ENCODE measurements around the gene SPON1. TPM values are rescaled to one million over a fixed set of nuclear protein-coding genes. Genes with fewer than 3 reads are reported as not detected.

The SPON1 gene
- total and polyA plus RNA-seq, 2 of the 8 experiments (the other 6 are each of a cell fraction or from before 2014, with no cell fraction given) = 1.5 to 5.4 TPM

GRCh38 chr11:14304601-14305000 lies 342.1 kb downstream of the SPON1 start:
- H3K56ac ChIP-seq (replicated peaks; ENCODE audit: insufficient read length, low read depth, low read length) = no peak overlapping the region
- H3K9ac ChIP-seq (replicated peaks in 1 of 4; ENCODE audit: extremely low read depth in 1 of 4, low read depth in 3 of 4, low read length in 3 of 4) = no peak overlapping the region
- ChIA-PET CTCF (ENCODE audit: partially characterized antibody) (interaction anchor here (0.9 to 17.5 kb wide), 18 partner anchors 10 to 604 kb away, joined by 3 to 312 read pairs (median 4); no protein-coding TSS in a partner anchor), POLR2A (ENCODE audit: partially characterized antibody) (interaction anchor here (0.8 to 3.4 kb wide), 8 partner anchors 8 to 118 kb away, joined by 3 to 12 read pairs (median 4); no protein-coding TSS in a partner anchor)
- H3K79me2 ChIP-seq (ENCODE audit: control insufficient read depth in 1 of 2, insufficient read depth in 2 of 2, low read length in 2 of 2) = peaks cover 51 to 100% of the 10 kb centered on the region in 2 experiments
- H3K9me3 ChIP-seq (ENCODE audit: insufficient read depth in 2 of 2, low read depth in 1 of 2, low read length in 1 of 2) = no peaks in the 10 kb centered on the region
- no peak overlapping the region for H2AK5ac ChIP-seq (ENCODE audit: low read depth, low read length)
- H4K91ac ChIP-seq (replicated peaks; ENCODE audit: insufficient read length, low read length) = no peak overlapping the region
- no peak overlapping the region for H2BK120ac ChIP-seq (replicated peaks; ENCODE audit: low read depth, low read length)
- no peak overlapping the region for H3K14ac ChIP-seq (ENCODE audit: insufficient read length)
- DNase-seq (ENCODE audit: low read depth in 1 of 2, low spot score in 2 of 2) (no peak), FAIRE-seq (no peak)
- no peak overlapping the region for H4K8ac ChIP-seq (ENCODE audit: extremely low read depth, insufficient read depth, low read length)
- no peak overlapping the region for H3K4ac ChIP-seq (replicated peaks; ENCODE audit: insufficient read length, low read depth, low read length)
- H4K5ac ChIP-seq (ENCODE audit: insufficient read length, low read depth, low read length) = no peak overlapping the region
- no peak for TF ChIP-seq SUZ12 (IDR thresholded peaks at IDR 0.05; ENCODE audit: low read length)
- peak in 1 of 2 experiments; percentile 43; a peak in 1 of 4 replicates for TF ChIP-seq SIN3A (conservative IDR thresholded peaks at IDR 0.05 in 1 of 2, IDR thresholded peaks at IDR 0.05 in 1 of 2; ENCODE audit: low read depth in 1 of 2, low read length in 2 of 2)
- no peak overlapping the region for H2BK5ac ChIP-seq (ENCODE audit: low read depth, low read length)
- peaks cover 6% of the 10 kb centered on the region; the same call in 1 of the 2 replicates for H3K79me1 ChIP-seq (ENCODE audit: low read depth, low read length)
- no peak overlapping the region for H2BK12ac ChIP-seq (ENCODE audit: low read depth, low read length)
- H3K27me3 ChIP-seq (replicated peaks in 1 of 4; ENCODE audit: control insufficient read depth in 3 of 4, extremely low read depth in 1 of 4, insufficient read depth in 3 of 4, low read length in 3 of 4) = no peaks in the 10 kb centered on the region
- no peaks in the 10 kb centered on the region for H3K36me3 ChIP-seq (ENCODE audit: control insufficient read depth in 2 of 4, insufficient read depth in 4 of 4, low read length in 3 of 4)
- no peak overlapping the region for H2AFZ ChIP-seq (ENCODE audit: low read length)
- H3K4me3 ChIP-seq (ENCODE audit: extremely low read depth in 1 of 4, insufficient read depth in 2 of 4, low read depth in 3 of 4, low read length in 4 of 4) = no peak overlapping the region
- peaks cover 16 to 21% of the 10 kb centered on the region in 2 experiments for H4K20me1 ChIP-seq (replicated peaks in 1 of 2; ENCODE audit: control insufficient read depth in 1 of 2, insufficient read depth in 2 of 2, low read length in 2 of 2)
- no peak overlapping the region for H3K23ac ChIP-seq (ENCODE audit: insufficient read length)
- peaks cover 0 to 26% (median 7%) of the 10 kb centered on the region in 4 experiments; a peak in 5 of 7 replicates for H3K4me1 ChIP-seq (replicated peaks in 1 of 4; ENCODE audit: control insufficient read depth in 3 of 4, insufficient read depth in 4 of 4, low read length in 3 of 4)
- H3K23me2 ChIP-seq (ENCODE audit: low read depth, low read length) = peaks cover 2% of the 10 kb centered on the region; the same call in 1 of the 2 replicates
- no peak overlapping the region for H2BK20ac ChIP-seq (ENCODE audit: low read length)
- no peak overlapping the region for H2BK15ac ChIP-seq (ENCODE audit: low read length)
- no peak overlapping the region for H3K18ac ChIP-seq (ENCODE audit: extremely low read depth, low read length)
- H3K27ac ChIP-seq (ENCODE audit: low read depth, low read length) = no peak overlapping the region
- H3K4me2 ChIP-seq (ENCODE audit: insufficient read depth in 1 of 2, low read depth in 2 of 2, low read length in 2 of 2) = no peak overlapping the region
